ENCODE results near the gene CCDC183.

- TF ChIP-seq POLR2A (IDR thresholded peaks at IDR 0.05; ENCODE audit: extremely low read depth, insufficient read length) = no peak
- TF ChIP-seq, protein P1, sequence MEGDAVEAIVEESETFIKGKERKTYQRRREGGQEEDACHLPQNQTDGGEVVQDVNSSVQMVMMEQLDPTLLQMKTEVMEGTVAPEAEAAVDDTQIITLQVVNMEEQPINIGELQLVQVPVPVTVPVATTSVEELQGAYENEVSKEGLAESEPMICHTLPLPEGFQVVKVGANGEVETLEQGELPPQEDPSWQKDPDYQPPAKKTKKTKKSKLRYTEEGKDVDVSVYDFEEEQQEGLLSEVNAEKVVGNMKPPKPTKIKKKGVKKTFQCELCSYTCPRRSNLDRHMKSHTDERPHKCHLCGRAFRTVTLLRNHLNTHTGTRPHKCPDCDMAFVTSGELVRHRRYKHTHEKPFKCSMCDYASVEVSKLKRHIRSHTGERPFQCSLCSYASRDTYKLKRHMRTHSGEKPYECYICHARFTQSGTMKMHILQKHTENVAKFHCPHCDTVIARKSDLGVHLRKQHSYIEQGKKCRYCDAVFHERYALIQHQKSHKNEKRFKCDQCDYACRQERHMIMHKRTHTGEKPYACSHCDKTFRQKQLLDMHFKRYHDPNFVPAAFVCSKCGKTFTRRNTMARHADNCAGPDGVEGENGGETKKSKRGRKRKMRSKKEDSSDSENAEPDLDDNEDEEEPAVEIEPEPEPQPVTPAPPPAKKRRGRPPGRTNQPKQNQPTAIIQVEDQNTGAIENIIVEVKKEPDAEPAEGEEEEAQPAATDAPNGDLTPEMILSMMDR (IDR thresholded peaks at IDR 0.05; ENCODE audit: low read depth, low read length) = no peak
Measured at GRCh38 chr9:136826188-136826541, 30.0 kb downstream of the CCDC183 start.
